GM12878 (cell line): ENCODE measurements around the gene ADAM11. TPM values are rescaled to one million over a fixed set of nuclear protein-coding genes. Genes with fewer than 3 reads are reported as not detected.

Experiments used
- ATAC-seq: fragments of 200-7000 bp; cut with Tn5 transposase; 3 replicates; pipeline ENCODE4 v1.9.1; 2020; ENCODE audit warnings: mild to moderate bottlenecking, moderate library complexity
- BruUV-seq: library from RNA; stranded (reverse); fragments of 400-500 nt; replicated peaks from 2 replicates; lab custom pipeline; 2021; lab: Mats Ljungman, UMichigan
- CTCF ChIA-PET: fragments of 300-600 bp; sonication (Branson Sonifier 250); formaldehyde crosslinking; extraction: SDS; loops from one replicate; lab custom pipeline; 2021; ENCODE audit warnings: inconsistent platforms; lab: Yijun Ruan, JAX
- POLR2A ChIA-PET: fragments of 350-600 bp; formaldehyde crosslinking; extraction: SDS; loops from one replicate; lab custom pipeline; 2021; ENCODE audit warnings: inconsistent platforms; lab: Charles Lee
- RAD21 ChIA-PET: fragments of 300-600 bp; sonication (Branson Sonifier 250); formaldehyde crosslinking; loops from one replicate; lab custom pipeline; 2023; ENCODE audit warnings: antibody characterized with exemption; ENCODE audit not compliant: unreplicated experiment; lab: Charles Lee
- SMC1A ChIA-PET: fragments of 300-600 bp; sonication (Branson Sonifier 250); formaldehyde crosslinking; loops from one replicate; lab custom pipeline; 2023; ENCODE audit not compliant: unreplicated experiment, uncharacterized antibody; lab: Charles Lee
- DNase-seq: peaks from one replicate; pipeline ENCODE4 v3.0.0-alpha.2; 2011; ENCODE audit warnings: low read depth, low spot score
- FAIRE-seq: peaks from 3 replicates; lab custom pipeline; 2011; peaks lifted over from hg19 to GRCh38; lab: Jason Lieb, UNC
- H2AFZ ChIP-seq: 2 replicates; pipeline ENCODE4 v1.6.0; 2011; ENCODE audit warnings: low read depth, low read length, control low read depth; ENCODE audit not compliant: control insufficient read depth
- H3K27ac ChIP-seq: 2 replicates; pipeline ENCODE4 v1.5.1; 2011; ENCODE audit warnings: control low read depth; ENCODE audit not compliant: control insufficient read depth, insufficient read depth
- H3K27me3 ChIP-seq, 2 experiments: replicated peaks in 1 of 2; 2 replicates each; pipeline versions ENCODE4 v1.6.0 to v1.6.1; 2011; ENCODE audit warnings: low read length in 1 of 2; ENCODE audit not compliant: control insufficient read depth in 2 of 2, insufficient read depth in 2 of 2
- H3K36me3 ChIP-seq, 2 experiments: 2 replicates each; pipeline ENCODE4 v1.5.1; 2011; ENCODE audit warnings: low read length in 1 of 2; ENCODE audit not compliant: control insufficient read depth in 2 of 2, insufficient read depth in 2 of 2
- H3K4me1 ChIP-seq: 2 replicates; pipeline ENCODE4 v1.6.1; 2011; ENCODE audit warnings: mild to moderate bottlenecking, low read length, moderate library complexity, mixed read lengths; ENCODE audit not compliant: control insufficient read depth, insufficient read depth
- H3K4me2 ChIP-seq: 2 replicates; pipeline ENCODE4 v1.6.0; 2011; ENCODE audit warnings: control low read depth; ENCODE audit not compliant: control insufficient read depth, insufficient read depth
- H3K4me3 ChIP-seq: fragments of 200-600 bp; sonication (generic); 2 replicates; pipeline ENCODE4 v1.5.1; 2016
- H3K79me2 ChIP-seq: 2 replicates; pipeline ENCODE4 v1.6.0; 2011; ENCODE audit warnings: low read length; ENCODE audit not compliant: control insufficient read depth, insufficient read depth
- H3K9ac ChIP-seq: 2 replicates; pipeline ENCODE4 v1.8.0; 2011; ENCODE audit warnings: low read length, control low read depth, mixed read lengths; ENCODE audit not compliant: control insufficient read depth, insufficient read depth
- H3K9me3 ChIP-seq: replicated peaks from 3 replicates; pipeline ENCODE4 v1.5.1; 2011; ENCODE audit warnings: mild to moderate bottlenecking, low read length; ENCODE audit not compliant: control insufficient read depth, insufficient read depth
- H4K20me1 ChIP-seq: 2 replicates; pipeline ENCODE4 v1.6.0; 2011; ENCODE audit not compliant: control insufficient read depth, insufficient read depth
- BACH1 ChIP-seq: fragments of 450-650 bp; IDR thresholded peaks from 2 replicates; pipeline ENCODE4 v1.6.1; 2017; ENCODE audit warnings: mild to moderate bottlenecking, borderline replicate concordance
- BHLHE40 ChIP-seq, 2 experiments: fragments of 450-650 bp in 1 of 2; IDR thresholded peaks; 2 replicates each; pipeline ENCODE4 v1.6.1; 2011 to 2017; ENCODE audit warnings: low read depth in 2 of 2, borderline replicate concordance in 1 of 2, improper control_type of control experiment in 1 of 2, low read length in 1 of 2, mild to moderate bottlenecking in 1 of 2
- GATAD2B ChIP-seq: fragments of 450-650 bp; conservative IDR thresholded peaks from 2 replicates; pipeline ENCODE4 v1.6.1; 2017; ENCODE audit warnings: low read depth, mild to moderate bottlenecking, moderate library complexity
- SUZ12 ChIP-seq: fragments of 200-600 bp; sonication (generic); IDR thresholded peaks from one replicate; pipeline ENCODE4 v1.6.1; 2018; ENCODE audit warnings: antibody characterized with exemption, mild to moderate bottlenecking; ENCODE audit not compliant: unreplicated experiment
- TCF7 ChIP-seq: IDR thresholded peaks from 2 replicates; pipeline ENCODE4 v1.6.1; 2014; ENCODE audit warnings: antibody characterized with exemption, borderline replicate concordance
- whole genome bisulfite sequencing: methylation state at CpG from one replicate; pipeline ENCODE4 v1.1.6; 2016; ENCODE audit warnings: low lambda C conversion rate; ENCODE audit not compliant: insufficient replicate concordance, insufficient coverage; ENCODE audit errors: missing lambda C conversion rate; 5-methylcytosine and 5-hydroxymethylcytosine counted together
- in situ Hi-C: fragments of 300-500 bp; cut with MboI; formaldehyde crosslinking; loops from 9 replicates; pipeline ENCODE4 v1.14.3; 2018; ENCODE audit warnings: mixed read lengths
- intact Hi-C: fragments of 100-400 bp; cut with micrococcal nuclease; formaldehyde crosslinking; loops from one replicate; pipeline ENCODE4 v1.14.2; 2022; ENCODE audit not compliant: unreplicated experiment
- polyA plus RNA-seq, 11 experiments: library from polyadenylated mRNA; depleted of rRNA in 4 of 11; unstranded in 6 of 11; stranded (reverse) in 5 of 11; fragments of >200 nt; fragmentation: Nextera tagmentation in 4 of 11; fragmentation: Illumina TruSeq in 1 of 11; extraction: Ambion mirVana in 4 of 11; extraction: Trizol in 1 of 11; gene quantifications; 1 replicate in 1 of 11; 2 replicates in 10 of 11; pipeline versions ENCODE4 v1.2.1 to v1.2.3, GENCODE V29; 2011 to 2016; ENCODE audit warnings: inconsistent platforms in 2 of 11, missing spikeins in 2 of 11, low read depth in 1 of 11
- total RNA-seq, 4 experiments: library from RNA; depleted of rRNA in 3 of 4; stranded (reverse); fragments of >200 nt in 3 of 4; fragmentation: Illumina TruSeq in 1 of 4; extraction: Trizol in 1 of 4; gene quantifications; 2 replicates each; pipeline versions ENCODE4 v1.2.1 to v1.2.3, GENCODE V29; 2013 to 2021

Gene ADAM11
- total and polyA plus RNA-seq, 10 of the 15 experiments (the other 5 are each of a cell fraction or from before 2014, with no cell fraction given), result 0.03 to 0.37 (median 0.06) TPM; not detected in 3

- ChIA-PET RAD21 (no interaction called here), POLR2A (no interaction called here), CTCF (interaction anchor here (0.6 to 1.9 kb wide), 6 partner anchors 49 to 299 kb away, joined by 3 to 6 read pairs (median 3); no protein-coding TSS in a partner anchor), SMC1A (no interaction called here)
- intact Hi-C loops (no loop called here), in situ Hi-C loops (no loop called here)
- DNase-seq, result no peak
- Histone ChIP-seq H3K4me3 (no peak overlapping the region; the same call in 1 of the 2 replicates), H3K79me2 (no peaks in the 10 kb centered on the region), H3K36me3 (no peaks in the 10 kb centered on the region), H3K9ac (no peak overlapping the region), H3K27ac (no peak overlapping the region), H4K20me1 (no peaks in the 10 kb centered on the region), H3K4me2 (peak overlapping the region; percentile 58), H2AFZ (peak overlapping the region; percentile 54), H3K4me1 (no peaks in the 10 kb centered on the region), H3K9me3 (no peaks in the 10 kb centered on the region), H3K27me3 (peaks cover 0 to 7% of the 10 kb centered on the region in 2 experiments; a peak in 3 of 4 replicates)
- no peak for FAIRE-seq
- BruUV-seq, result no TSS peak
- peak; percentile 26; the same call in 1 of the 3 replicates for ATAC-seq
- no peak for TF ChIP-seq TCF7
- peak; percentile 54; the same call in 1 of the 2 replicates for TF ChIP-seq BACH1
- 0 out of 2 replicates have a peak, but pooled peaks have one; percentile 38 for TF ChIP-seq GATAD2B
- peak; percentile 65 for TF ChIP-seq SUZ12
- TF ChIP-seq BHLHE40 (IDR thresholded peaks at IDR 0.05; ENCODE audit: borderline replicate concordance in 1 of 2, low read depth in 2 of 2, low read length in 1 of 2), result peak; percentile 37 to 86; a peak in 3 of 4 replicates
- 19% methylated on average over 30 of the region's 58 CpGs for WGBS
Measured at GRCh38 chr17:44830359-44831288, 71.8 kb downstream of the ADAM11 start.
